ENCODE data around the gene MANF. TPM values are rescaled to one million over a fixed set of nuclear protein-coding genes. Genes with fewer than 3 reads are reported as not detected.
"Not testable (repeated sequence)": the region's sequence is repeated elsewhere in the genome, so short reads cannot be mapped to it uniquely, and the experiment has no call there.

Gene MANF
- total RNA-seq, 1 experiment from 2014 or later = 279 TPM

GRCh38 chr3:51373658-51374421 is 11.3 kb upstream of the MANF start:
- no peak for DNase-seq (ENCODE audit: low read depth)

GRCh38 chr3:51374456-51374855 is 10.6 kb upstream of the MANF start:
- DNase-seq (ENCODE audit: low read depth) = no peak

- no peak for DNase-seq (ENCODE audit: low read depth)
These were observed 10.0 kb upstream of the MANF start for GRCh38 chr3:51375136-51375535.

- no peak for DNase-seq (ENCODE audit: low read depth)
These were observed 9.5 kb upstream of the MANF start for GRCh38 chr3:51375571-51375970.

GRCh38 chr3:51378065-51378464 is 7.0 kb upstream of the MANF start:
- no peak for DNase-seq (ENCODE audit: low read depth)

- DNase-seq (ENCODE audit: low read depth) = no peak
These were observed 6.4 kb upstream of the MANF start for GRCh38 chr3:51378726-51379125.

GRCh38 chr3:51379301-51379700 is 5.8 kb upstream of the MANF start:
- DNase-seq (ENCODE audit: low read depth) = no peak

GRCh38 chr3:51379746-51380455 is 5.2 kb upstream of the MANF start:
- no peak for DNase-seq (ENCODE audit: low read depth)

GRCh38 chr3:51380601-51381332 is 4.3 kb upstream of the MANF start:
- DNase-seq (ENCODE audit: low read depth) = no peak

GRCh38 chr3:51381333-51381705 is 3.8 kb upstream of the MANF start:
- no peak for DNase-seq (ENCODE audit: low read depth)

GRCh38 chr3:51382076-51382745 is 2.9 kb upstream of the MANF start:
- DNase-seq (ENCODE audit: low read depth) = no peak

- DNase-seq (ENCODE audit: low read depth) = no peak
These were observed 2.0 kb upstream of the MANF start for GRCh38 chr3:51382947-51383578.

GRCh38 chr3:51384055-51384725 is 901 bp upstream of the MANF start:
- DNase-seq (ENCODE audit: low read depth) = peak; percentile 26

GRCh38 chr3:51385621-51386091 is 565 bp downstream of the MANF start:
- DNase-seq (ENCODE audit: low read depth) = peak; percentile 12

GRCh38 chr3:51386159-51386851 is 1.2 kb downstream of the MANF start:
- DNase-seq (ENCODE audit: low read depth) = no peak

- no peak for DNase-seq (ENCODE audit: low read depth)
These were observed 1.8 kb downstream of the MANF start for GRCh38 chr3:51386852-51387229.

- DNase-seq (ENCODE audit: low read depth) = not testable (repeated sequence)
These were observed 2.2 kb downstream of the MANF start for GRCh38 chr3:51387281-51387680.

GRCh38 chr3:51388286-51389029 is 3.4 kb downstream of the MANF start:
- peak; percentile 15 for DNase-seq (ENCODE audit: low read depth)

- peak; percentile 32 for DNase-seq (ENCODE audit: low read depth)
These were observed 4.5 kb downstream of the MANF start for GRCh38 chr3:51389423-51390183.
